GM19438 (cell line): ENCODE results near the gene PARP4.
A peak's percentile ranks its signal among the peaks of the same experiment; 100 is the strongest.
"Not testable (repeated sequence)": the region's sequence is repeated elsewhere in the genome, so short reads cannot be mapped to it uniquely, and the experiment has no call there.

ENCODE experiments used
- ATAC-seq: cut with Tn5 transposase; IDR thresholded peaks from one replicate; pipeline ENCODE4 v1.9.1; 2021; ENCODE audit warnings: low read depth; ENCODE audit not compliant: unreplicated experiment

Gene PARP4

GRCh38 chr13:24512197-24512907 is at the start of gene PARP4:
Gene PARP4, minus strand, starts transcription at chr13:24512778. Its CDS starts 9,002 bp downstream, at chr13:24503776.
- peak; percentile 85 for ATAC-seq

DNA sequence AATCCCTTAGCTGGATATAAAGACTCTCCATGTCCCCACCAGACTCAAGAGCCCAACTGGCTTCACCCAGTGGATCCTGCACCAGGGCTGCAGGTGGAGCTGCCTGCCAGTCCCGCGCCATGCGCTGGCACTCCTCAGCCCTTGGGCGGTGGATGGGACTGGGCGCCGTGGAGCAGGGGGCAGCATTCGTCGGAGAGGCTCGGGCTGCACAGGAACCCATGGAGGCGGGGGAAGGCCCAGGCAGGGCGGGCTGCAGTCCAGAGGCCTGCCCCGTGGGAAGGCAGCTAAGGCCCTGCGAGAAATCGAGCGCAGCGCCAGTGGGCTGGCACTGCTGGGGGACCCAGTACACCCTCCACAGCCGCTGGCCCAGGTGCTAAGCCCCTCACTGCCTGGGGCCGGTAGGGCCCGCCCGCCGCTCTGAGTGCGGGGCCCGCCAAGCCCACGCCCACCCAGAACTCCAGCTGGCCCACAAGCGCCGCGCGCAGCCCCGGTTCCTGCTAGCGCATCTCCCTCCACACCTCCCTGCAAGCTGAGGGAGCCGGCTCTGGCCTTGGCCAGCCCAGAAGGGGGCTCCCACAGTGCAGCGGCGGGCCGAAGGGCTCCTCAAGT is 48.1 kb upstream of the PARP4 start:
- not testable (repeated sequence) for ATAC-seq

GRCh38 chr13:24559431-24560218 is 47.0 kb upstream of the PARP4 start:
- not testable (repeated sequence) for ATAC-seq

DNA sequence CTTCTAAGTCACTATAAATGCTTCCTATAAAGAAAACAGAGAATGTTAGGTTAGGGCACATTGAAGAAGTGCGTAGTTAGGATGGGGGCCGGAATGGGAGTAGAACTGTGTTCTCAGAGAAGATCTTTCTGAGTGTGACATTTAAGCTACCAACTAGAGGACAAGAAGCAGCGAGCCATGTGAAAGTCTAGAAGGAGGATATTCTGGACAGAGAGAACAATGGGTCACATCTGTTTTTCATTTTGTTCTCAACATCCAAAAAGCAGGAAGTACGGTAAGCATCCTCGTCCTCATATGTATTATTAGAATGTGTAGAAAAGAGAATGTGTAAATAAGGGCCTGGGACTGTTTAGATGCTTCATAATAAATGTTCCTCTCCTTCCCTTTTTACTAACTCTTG is 44.5 kb upstream of the PARP4 start:
- ATAC-seq, result no peak

GRCh38 chr13:24553892-24554291 is 41.3 kb upstream of the PARP4 start:
- not testable (repeated sequence) for ATAC-seq

DNA sequence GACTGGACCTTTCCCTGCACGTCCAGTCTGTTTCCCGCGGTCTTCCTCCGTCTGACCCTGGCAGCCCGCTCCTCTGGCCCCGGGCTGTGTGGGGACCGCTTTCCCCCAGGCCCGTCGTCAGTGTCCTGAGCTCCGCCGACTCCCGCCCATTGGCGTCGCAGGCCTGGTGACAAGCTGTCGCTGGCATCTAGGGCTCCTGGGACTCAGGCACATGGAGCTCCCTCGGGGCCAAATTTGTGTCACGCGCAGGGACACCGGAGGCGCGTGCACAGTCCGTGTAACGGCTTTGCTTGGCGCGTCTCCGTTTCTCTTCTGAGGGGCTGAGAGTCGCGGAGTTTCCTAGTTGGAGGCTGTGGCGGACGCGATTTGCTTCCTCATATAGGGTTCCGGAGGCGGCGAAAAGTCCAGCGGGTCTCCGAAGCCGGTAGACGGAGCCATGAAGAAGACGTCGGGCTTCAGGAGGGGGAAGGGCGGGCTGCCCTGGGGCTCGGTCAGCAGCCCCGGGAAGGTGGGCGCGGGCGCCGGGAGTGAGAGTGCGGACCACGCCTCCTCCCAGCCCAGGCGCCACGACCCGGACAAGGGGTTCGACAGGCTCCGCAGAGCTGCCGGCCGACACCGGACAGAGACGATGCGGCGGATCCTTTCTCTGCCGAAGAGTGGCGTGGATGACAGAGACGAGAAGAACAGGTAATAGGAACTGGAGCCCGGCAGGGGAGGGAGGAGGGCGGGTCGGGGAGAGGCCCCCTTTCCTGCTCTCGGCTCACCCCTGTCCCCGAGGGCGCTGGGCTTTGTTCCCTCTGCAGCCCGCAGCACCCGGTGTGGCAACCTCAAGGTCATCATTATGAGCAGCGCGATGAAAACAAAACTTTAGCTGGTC is 29.1 kb upstream of the PARP4 start:
- not testable (repeated sequence) for ATAC-seq

GRCh38 chr13:24541127-24541475 is 28.5 kb upstream of the PARP4 start:
- no peak for ATAC-seq

- ATAC-seq, result no peak
Measured at GRCh38 chr13:24540236-24541126, 27.9 kb upstream of the PARP4 start.

DNA sequence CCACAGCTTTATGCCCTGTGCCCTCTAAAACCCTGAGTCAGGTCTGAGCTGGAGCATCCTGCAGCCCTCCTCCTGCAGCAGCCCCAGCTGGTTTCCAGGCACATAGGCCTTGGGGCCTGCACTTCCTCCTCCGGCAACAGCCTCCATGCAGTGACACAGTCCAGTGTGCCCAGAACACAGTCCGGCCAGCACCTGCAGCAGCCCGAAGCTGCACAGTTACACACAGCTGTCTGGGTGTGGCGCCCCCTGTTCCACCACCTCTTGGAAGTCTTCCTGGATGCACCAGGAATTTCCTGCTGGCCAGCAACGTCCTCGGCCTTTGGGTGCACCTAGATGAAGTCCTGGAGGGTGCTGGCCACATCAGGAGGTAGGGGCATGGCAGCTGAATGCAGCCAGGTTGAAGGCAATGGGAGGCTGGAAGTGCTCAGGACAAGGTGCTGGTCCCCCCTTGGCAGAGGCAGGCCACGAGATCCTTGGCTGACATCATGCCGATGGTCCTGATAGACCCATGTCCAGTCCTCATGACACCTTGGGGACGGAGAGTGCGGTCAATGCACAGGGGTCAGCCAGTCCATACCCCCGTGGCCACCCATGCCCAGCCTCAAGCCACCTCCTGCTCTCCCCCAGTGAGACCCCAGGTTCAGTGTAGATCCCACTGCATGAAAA is 27.1 kb upstream of the PARP4 start:
- ATAC-seq, result no peak

DNA sequence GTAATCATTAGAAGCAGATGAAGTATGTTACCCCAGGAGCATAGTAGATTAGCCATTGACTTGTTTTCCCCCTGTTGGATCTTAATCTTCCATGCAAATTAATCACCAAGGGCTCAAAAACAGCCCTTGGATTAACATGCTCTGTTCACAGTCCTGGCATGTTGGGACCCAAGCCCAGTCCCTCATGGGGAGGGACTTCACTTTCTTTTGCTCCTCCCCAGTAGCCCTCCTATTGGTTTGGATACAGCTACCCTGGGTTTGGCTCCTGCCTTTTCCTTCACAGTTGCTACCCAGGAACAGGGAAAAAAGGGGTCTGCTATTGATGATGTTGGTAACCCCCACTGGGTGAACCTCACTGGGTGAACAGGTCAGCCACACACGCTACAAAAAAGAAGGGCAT is 16.9 kb upstream of the PARP4 start:
- ATAC-seq, result no peak

DNA sequence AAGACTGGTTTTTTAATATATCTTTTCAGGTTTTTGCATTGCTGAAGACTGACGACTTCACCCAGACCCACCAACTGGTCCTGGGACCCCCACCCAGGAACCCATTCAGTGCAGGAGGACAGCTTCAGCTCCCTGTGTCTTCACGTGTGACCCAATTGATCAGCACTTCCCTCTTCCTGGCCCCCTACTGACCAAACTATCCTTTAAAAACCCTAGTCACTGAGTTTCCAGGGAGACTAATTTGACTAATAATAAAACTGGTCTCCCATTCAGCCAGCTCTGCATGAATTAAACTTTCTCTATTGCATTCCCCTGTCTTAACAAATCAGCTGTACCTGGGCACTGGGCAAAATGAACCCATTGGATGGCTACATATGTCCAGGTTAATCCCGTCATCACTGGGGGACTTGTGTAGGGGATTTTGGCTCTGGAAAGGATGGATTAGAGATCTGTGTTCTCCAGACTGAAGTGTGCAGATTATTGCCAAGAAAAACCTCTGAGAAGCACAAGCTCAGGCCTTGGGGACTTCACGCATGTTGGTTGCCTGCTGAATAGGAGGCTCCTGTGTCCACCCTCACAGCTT is 16.3 kb upstream of the PARP4 start:
- ATAC-seq, result no peak

DNA sequence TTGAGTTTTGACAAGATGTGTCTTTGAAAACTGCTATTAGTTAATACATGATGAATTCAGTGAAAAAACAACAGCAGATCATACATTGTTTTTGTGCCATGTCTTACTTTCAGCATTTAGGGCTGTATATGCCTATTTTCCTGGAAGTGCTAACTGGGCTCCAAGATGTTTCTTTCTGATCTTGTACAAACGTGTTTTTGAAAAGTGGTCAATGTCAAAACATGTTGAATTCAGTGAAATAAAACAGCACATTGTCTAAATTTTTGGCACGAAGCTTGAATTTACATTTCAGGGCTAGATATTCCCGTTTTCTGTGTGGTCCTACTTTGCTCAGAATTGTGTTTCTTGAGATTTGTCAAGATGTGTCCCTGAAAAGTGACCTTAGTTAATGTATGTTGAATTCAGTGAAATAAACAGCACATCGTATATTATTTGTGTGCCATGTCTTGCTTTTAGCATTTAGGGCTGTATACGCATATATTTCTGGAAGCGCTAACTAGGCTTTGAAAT is 14.7 kb upstream of the PARP4 start:
- ATAC-seq, result no peak

DNA sequence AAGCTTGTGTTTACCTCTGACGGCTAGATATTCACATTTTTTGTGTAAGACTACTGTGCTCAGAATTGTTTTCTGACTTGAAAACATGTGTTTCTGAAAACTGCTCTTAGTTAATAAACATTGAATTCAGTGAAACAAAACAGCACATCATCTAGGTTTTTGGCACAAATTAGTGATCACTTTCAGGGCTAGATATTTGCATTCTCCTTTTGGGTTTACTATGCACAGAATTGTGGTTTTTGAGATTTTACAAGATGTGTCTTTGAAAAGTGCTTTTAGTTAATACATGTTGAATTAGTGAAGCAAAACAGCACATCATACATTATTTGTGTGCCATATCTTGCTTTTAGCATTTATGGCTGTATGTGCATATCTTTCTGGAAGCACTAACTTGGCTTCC is 8.2 kb upstream of the PARP4 start:
- ATAC-seq, result no peak

DNA sequence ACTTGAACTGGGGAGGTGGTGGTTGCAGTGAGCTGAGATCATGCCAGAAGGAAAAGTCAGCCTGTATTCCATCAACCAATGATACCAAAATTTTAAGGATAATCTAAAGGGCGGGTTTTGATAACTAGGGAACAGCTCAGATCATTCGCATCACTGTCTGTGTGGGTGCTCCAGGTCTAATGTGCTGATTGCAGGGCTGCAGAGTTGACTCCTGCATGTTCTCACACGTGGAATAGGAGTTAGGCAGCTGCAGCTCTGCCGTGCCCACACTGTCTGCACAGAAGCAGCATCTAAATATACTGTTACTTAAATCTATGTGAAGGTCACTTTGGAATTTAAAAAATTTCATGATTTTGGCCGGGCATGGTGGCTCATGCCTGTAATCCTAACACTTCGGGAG is 4.3 kb upstream of the PARP4 start:
- ATAC-seq, result no peak

GRCh38 chr13:24512908-24513213 is 283 bp upstream of the PARP4 start:
- ATAC-seq, result no peak

DNA sequence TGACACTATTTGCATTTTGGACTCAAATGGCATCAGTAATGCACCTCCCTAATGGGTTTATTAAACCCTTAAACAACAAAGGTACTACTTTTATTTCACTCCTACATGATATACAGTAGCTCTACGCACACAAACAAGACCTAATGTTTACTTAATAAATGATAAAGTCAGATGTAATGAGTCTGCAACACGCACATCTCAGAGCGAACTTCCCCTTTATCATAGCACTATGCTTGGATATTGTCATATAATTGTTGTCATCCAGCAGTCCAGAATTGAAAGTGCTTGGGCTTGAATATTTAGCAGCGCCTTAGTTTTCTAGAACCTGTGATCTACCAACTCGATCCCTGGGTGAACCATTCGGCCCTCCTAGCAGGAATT is 772 bp downstream of the PARP4 start:
- ATAC-seq, result peak; percentile 7

- no peak for ATAC-seq
Measured at GRCh38 chr13:24511019-24511815, 1.4 kb downstream of the PARP4 start.

- ATAC-seq, result no peak
Measured at GRCh38 chr13:24506698-24507335, 5.8 kb downstream of the PARP4 start.
